OCI-LY7 (cell line): ENCODE measurements around the gene DIP2C. TPM values are rescaled to one million over a fixed set of nuclear protein-coding genes. Genes with fewer than 3 reads are reported as not detected.

Experiments
- BruUV-seq: library from RNA; stranded (reverse); fragments of 400-500 nt; replicated peaks from 2 replicates; lab custom pipeline; 2021; lab: Mats Ljungman, UMichigan
- CTCF ChIA-PET: fragments of 300-600 bp; sonication (Branson Sonifier 250); formaldehyde crosslinking; loops from one replicate; lab custom pipeline; 2022; ENCODE audit warnings: antibody characterized with exemption; ENCODE audit not compliant: unreplicated experiment; lab: Charles Lee
- POLR2A ChIA-PET: fragments of 300-600 bp; sonication (Branson Sonifier 250); formaldehyde crosslinking; loops from one replicate; lab custom pipeline; 2022; ENCODE audit warnings: antibody characterized with exemption; lab: Charles Lee
- DNase-seq: peaks from one replicate; pipeline ENCODE4 v3.0.0-alpha.2; 2015; ENCODE audit warnings: low spot score
- H2AFZ ChIP-seq: fragments of 200-600 bp; sonication (generic), shearing (Covaris generic); 2 replicates; pipeline ENCODE4 v1.6.1; 2014; ENCODE audit warnings: mild to moderate bottlenecking, antibody characterized with exemption, low read length, moderate library complexity
- H3K27ac ChIP-seq: fragments of 200-600 bp; sonication (generic); 2 replicates; pipeline ENCODE4 v1.5.1; 2014; ENCODE audit warnings: mixed run types, low read depth, mild to moderate bottlenecking, moderate library complexity, low read length, inconsistent platforms; ENCODE audit not compliant: poor library complexity, severe bottlenecking
- H3K36me3 ChIP-seq: fragments of 200-600 bp; sonication (generic); 2 replicates; pipeline ENCODE4 v1.6.1; 2014; ENCODE audit warnings: mild to moderate bottlenecking, antibody characterized with exemption, low read length, moderate library complexity, mixed read lengths; ENCODE audit not compliant: insufficient read depth
- H3K4me1 ChIP-seq: fragments of 200-600 bp; sonication (generic); 2 replicates; pipeline ENCODE4 v1.5.1; 2014; ENCODE audit warnings: mild to moderate bottlenecking, low read length; ENCODE audit not compliant: insufficient read depth, poor library complexity, severe bottlenecking
- H3K4me2 ChIP-seq: fragments of 200-600 bp; sonication (generic); 2 replicates; pipeline ENCODE4 v1.6.1; 2014; ENCODE audit warnings: mild to moderate bottlenecking, low read length
- H3K4me3 ChIP-seq: fragments of 200-600 bp; sonication (generic); 2 replicates; pipeline ENCODE4 v1.5.1; 2014; ENCODE audit warnings: mild to moderate bottlenecking, low read depth, low read length; ENCODE audit not compliant: poor library complexity, severe bottlenecking
- H3K79me2 ChIP-seq: fragments of 200-600 bp; sonication (generic); 2 replicates; pipeline ENCODE4 v1.6.1; 2016; ENCODE audit warnings: low read depth, mild to moderate bottlenecking, low read length, moderate library complexity, mixed read lengths; ENCODE audit not compliant: insufficient read depth
- H3K9me2 ChIP-seq: fragments of 200-600 bp; sonication (generic); 2 replicates; pipeline ENCODE4 v1.6.1; 2016; ENCODE audit warnings: mild to moderate bottlenecking, low read length, mixed read lengths; ENCODE audit not compliant: insufficient read depth
- H3K9me3 ChIP-seq: fragments of 200-600 bp; sonication (generic); 2 replicates; pipeline ENCODE4 v1.6.1; 2014; ENCODE audit warnings: mild to moderate bottlenecking, mixed run types, low read length, mixed read lengths
- H4K20me1 ChIP-seq: fragments of 200-600 bp; sonication (generic); 2 replicates; pipeline ENCODE4 v1.6.1; 2014; ENCODE audit warnings: mild to moderate bottlenecking, antibody characterized with exemption, low read length, moderate library complexity, mixed read lengths; ENCODE audit not compliant: insufficient read depth
- CTCF ChIP-seq: fragments of 200-600 bp; sonication (generic); conservative IDR thresholded peaks from 2 replicates; pipeline ENCODE4 v1.5.1; 2014; ENCODE audit warnings: mild to moderate bottlenecking, antibody characterized with exemption, low read length, moderate library complexity, mixed read lengths
- EZH2phosphoT487 ChIP-seq: fragments of 200-600 bp; sonication (generic); IDR thresholded peaks from 2 replicates; pipeline ENCODE4 v1.6.1; 2018; ENCODE audit warnings: low read depth, borderline replicate concordance, mild to moderate bottlenecking, mixed run types, antibody characterized with exemption, low read length, moderate library complexity, mixed read lengths
- intact Hi-C: fragments of 100-400 bp; cut with micrococcal nuclease; formaldehyde crosslinking; loops from one replicate; pipeline ENCODE4 v1.10.0; 2022; ENCODE audit not compliant: unreplicated experiment
- total RNA-seq, 2 experiments: library from RNA; depleted of rRNA in 1 of 2; stranded (reverse); fragments of >200 nt in 1 of 2; shearing (Covaris generic) in 1 of 2; gene quantifications; 2 replicates each; pipeline ENCODE4 v1.2.3, GENCODE V29; 2014 to 2022

The DIP2C gene
- total RNA-seq, 2 experiments from 2014 or later, result 10.9 to 29.5 TPM

- no peaks in the 10 kb centered on the region for H4K20me1 ChIP-seq
- no peaks in the 10 kb centered on the region for H3K9me2 ChIP-seq
- no peaks in the 10 kb centered on the region for H3K79me2 ChIP-seq
- CTCF ChIA-PET, result interaction anchor here (1.1 kb wide), 1 partner anchor 36 kb away, joined by 3 read pairs; no protein-coding TSS in a partner anchor
- no peak for DNase-seq
- H3K27ac ChIP-seq, result no peak overlapping the region
- no TSS peak for BruUV-seq
- no peaks in the 10 kb centered on the region for H3K36me3 ChIP-seq
- no peak overlapping the region for H3K4me3 ChIP-seq
- H3K9me3 ChIP-seq, result no peaks in the 10 kb centered on the region
- H2AFZ ChIP-seq, result no peak overlapping the region
- no peak overlapping the region for H3K4me2 ChIP-seq
- TF ChIP-seq EZH2phosphoT487 (no peak), CTCF (no peak)
- POLR2A ChIA-PET, result interaction anchor here (0.9 kb wide), 1 partner anchor 27 kb away, joined by 3 read pairs; no protein-coding TSS in a partner anchor
- intact Hi-C loops, result no loop called here
- no peaks in the 10 kb centered on the region for H3K4me1 ChIP-seq
Observed at GRCh38 chr10:697097-697875, 7.8 kb upstream of the DIP2C start.

DNA sequence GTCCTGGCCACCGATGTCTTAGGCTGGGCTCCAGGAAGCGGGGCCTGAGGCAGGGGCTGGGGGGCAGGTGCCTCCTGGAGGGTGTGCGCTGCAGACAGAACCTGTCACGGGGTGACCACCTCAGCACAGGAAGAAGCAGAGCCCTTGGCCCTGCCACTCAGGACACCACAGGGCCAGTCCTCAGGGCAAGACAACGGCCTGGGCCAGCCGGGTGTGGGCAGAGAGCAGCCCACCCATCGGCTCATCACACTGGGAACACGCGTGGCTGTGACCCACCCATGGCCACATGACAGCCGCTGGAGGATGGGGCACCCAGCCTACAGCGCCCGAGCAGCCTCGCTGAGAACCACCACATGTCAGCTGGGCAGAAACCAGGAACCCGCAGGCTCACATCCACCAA lies 5.9 kb upstream of the DIP2C start:
- Histone ChIP-seq H3K9me3 (no peaks in the 10 kb centered on the region), H2AFZ (no peak overlapping the region), H3K4me2 (no peak overlapping the region), H3K36me3 (no peaks in the 10 kb centered on the region), H3K9me2 (no peaks in the 10 kb centered on the region), H3K4me3 (no peak overlapping the region), H3K4me1 (no peaks in the 10 kb centered on the region), H3K79me2 (no peaks in the 10 kb centered on the region), H3K27ac (no peak overlapping the region), H4K20me1 (no peaks in the 10 kb centered on the region)
- POLR2A ChIA-PET, result no interaction called here
- intact Hi-C loops, result no loop called here
- BruUV-seq, result no TSS peak
- TF ChIP-seq EZH2phosphoT487 (no peak), CTCF (no peak)
- CTCF ChIA-PET, result no interaction called here
- no peak for DNase-seq

- POLR2A ChIA-PET, result interaction anchor here (1.4 kb wide), 1 partner anchor 10 kb away, joined by 4 read pairs; no protein-coding TSS in a partner anchor
- Histone ChIP-seq H2AFZ (no peak overlapping the region), H4K20me1 (no peaks in the 10 kb centered on the region), H3K27ac (no peak overlapping the region), H3K4me2 (no peak overlapping the region), H3K4me3 (no peak overlapping the region), H3K36me3 (no peaks in the 10 kb centered on the region), H3K79me2 (no peaks in the 10 kb centered on the region), H3K9me2 (no peaks in the 10 kb centered on the region), H3K4me1 (no peaks in the 10 kb centered on the region), H3K9me3 (no peaks in the 10 kb centered on the region)
- CTCF ChIA-PET, result no interaction called here
- DNase-seq, result no peak
- intact Hi-C loops, result no loop called here
- no TSS peak for BruUV-seq
- TF ChIP-seq EZH2phosphoT487 (no peak), CTCF (no peak)
Observed at GRCh38 chr10:693506-693905, 4.0 kb upstream of the DIP2C start.
